Measurements from ENCODE around the gene DHODH.

DHODH gene

GRCh38 chr16:71965223-71965622 lies 43.3 kb upstream of the DHODH start:
- Histone ChIP-seq H3K4me2 (ENCODE audit: low read depth, low read length, poor library complexity, severe bottlenecking) (no peak overlapping the region), H3K4me3 (ENCODE audit: insufficient read depth, low read length, poor library complexity, severe bottlenecking) (no peak overlapping the region), H2AFZ (ENCODE audit: low read depth, low read length, severe bottlenecking) (no peak overlapping the region), H3K27me3 (ENCODE audit: low read length) (no peaks in the 10 kb centered on the region), H3K36me3 (ENCODE audit: low read length) (no peaks in the 10 kb centered on the region), H3K9me3 (ENCODE audit: insufficient read depth, low read length) (no peaks in the 10 kb centered on the region), H3F3A (ENCODE audit: insufficient read depth) (peaks cover 8% of the 10 kb centered on the region; the same call in 1 of the 2 replicates), H3K79me2 (ENCODE audit: insufficient read depth, low read length) (no peaks in the 10 kb centered on the region), H3K9me2 (replicated peaks; ENCODE audit: insufficient read depth, low read length) (no peaks in the 10 kb centered on the region), H3K27ac (ENCODE audit: low read depth, low read length) (no peak overlapping the region), H3K9ac (ENCODE audit: low read length) (no peak overlapping the region), H4K20me1 (ENCODE audit: low read depth, low read length) (no peaks in the 10 kb centered on the region)
- no peak for TF ChIP-seq EZH2phosphoT487 (conservative IDR thresholded peaks at IDR 0.05; ENCODE audit: low read length)
- TF ChIP-seq, protein P1, sequence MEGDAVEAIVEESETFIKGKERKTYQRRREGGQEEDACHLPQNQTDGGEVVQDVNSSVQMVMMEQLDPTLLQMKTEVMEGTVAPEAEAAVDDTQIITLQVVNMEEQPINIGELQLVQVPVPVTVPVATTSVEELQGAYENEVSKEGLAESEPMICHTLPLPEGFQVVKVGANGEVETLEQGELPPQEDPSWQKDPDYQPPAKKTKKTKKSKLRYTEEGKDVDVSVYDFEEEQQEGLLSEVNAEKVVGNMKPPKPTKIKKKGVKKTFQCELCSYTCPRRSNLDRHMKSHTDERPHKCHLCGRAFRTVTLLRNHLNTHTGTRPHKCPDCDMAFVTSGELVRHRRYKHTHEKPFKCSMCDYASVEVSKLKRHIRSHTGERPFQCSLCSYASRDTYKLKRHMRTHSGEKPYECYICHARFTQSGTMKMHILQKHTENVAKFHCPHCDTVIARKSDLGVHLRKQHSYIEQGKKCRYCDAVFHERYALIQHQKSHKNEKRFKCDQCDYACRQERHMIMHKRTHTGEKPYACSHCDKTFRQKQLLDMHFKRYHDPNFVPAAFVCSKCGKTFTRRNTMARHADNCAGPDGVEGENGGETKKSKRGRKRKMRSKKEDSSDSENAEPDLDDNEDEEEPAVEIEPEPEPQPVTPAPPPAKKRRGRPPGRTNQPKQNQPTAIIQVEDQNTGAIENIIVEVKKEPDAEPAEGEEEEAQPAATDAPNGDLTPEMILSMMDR (IDR thresholded peaks at IDR 0.05; ENCODE audit: insufficient read depth, low read length, poor library complexity, severe bottlenecking) = no peak

GRCh38 chr16:71966932-71967331 lies 41.6 kb upstream of the DHODH start:
- no peak overlapping the region for H3K4me2 ChIP-seq (ENCODE audit: low read depth, low read length, poor library complexity, severe bottlenecking)
- TF ChIP-seq, protein P1 (IDR thresholded peaks at IDR 0.05; ENCODE audit: insufficient read depth, low read length, poor library complexity, severe bottlenecking) = no peak
- TF ChIP-seq EZH2phosphoT487 (conservative IDR thresholded peaks at IDR 0.05; ENCODE audit: low read length) = no peak
- H3K27ac ChIP-seq (ENCODE audit: low read depth, low read length) = no peak overlapping the region
- H3K36me3 ChIP-seq (ENCODE audit: low read length) = no peaks in the 10 kb centered on the region
- H3K9ac ChIP-seq (ENCODE audit: low read length) = no peak overlapping the region
- H2AFZ ChIP-seq (ENCODE audit: low read depth, low read length, severe bottlenecking) = no peak overlapping the region
- H4K20me1 ChIP-seq (ENCODE audit: low read depth, low read length) = no peaks in the 10 kb centered on the region
- no peak overlapping the region for H3K4me3 ChIP-seq (ENCODE audit: insufficient read depth, low read length, poor library complexity, severe bottlenecking)
- H3K9me2 ChIP-seq (replicated peaks; ENCODE audit: insufficient read depth, low read length) = no peaks in the 10 kb centered on the region
- H3F3A ChIP-seq (ENCODE audit: insufficient read depth) = no peaks in the 10 kb centered on the region
- H3K79me2 ChIP-seq (ENCODE audit: insufficient read depth, low read length) = no peaks in the 10 kb centered on the region
- H3K9me3 ChIP-seq (ENCODE audit: insufficient read depth, low read length) = no peaks in the 10 kb centered on the region
- H3K27me3 ChIP-seq (ENCODE audit: low read length) = no peaks in the 10 kb centered on the region

GRCh38 chr16:71969353-71969752 lies 39.2 kb upstream of the DHODH start:
- no peaks in the 10 kb centered on the region for H3F3A ChIP-seq (ENCODE audit: insufficient read depth)
- no peaks in the 10 kb centered on the region for H3K36me3 ChIP-seq (ENCODE audit: low read length)
- no peak overlapping the region for H3K4me2 ChIP-seq (ENCODE audit: low read depth, low read length, poor library complexity, severe bottlenecking)
- H3K4me3 ChIP-seq (ENCODE audit: insufficient read depth, low read length, poor library complexity, severe bottlenecking) = no peak overlapping the region
- no peaks in the 10 kb centered on the region for H3K79me2 ChIP-seq (ENCODE audit: insufficient read depth, low read length)
- no peak overlapping the region for H3K27ac ChIP-seq (ENCODE audit: low read depth, low read length)
- H3K9me3 ChIP-seq (ENCODE audit: insufficient read depth, low read length) = no peaks in the 10 kb centered on the region
- no peak overlapping the region for H2AFZ ChIP-seq (ENCODE audit: low read depth, low read length, severe bottlenecking)
- H4K20me1 ChIP-seq (ENCODE audit: low read depth, low read length) = no peaks in the 10 kb centered on the region
- H3K9me2 ChIP-seq (replicated peaks; ENCODE audit: insufficient read depth, low read length) = no peaks in the 10 kb centered on the region
- H3K9ac ChIP-seq (ENCODE audit: low read length) = no peak overlapping the region
- TF ChIP-seq, protein P1 (IDR thresholded peaks at IDR 0.05; ENCODE audit: insufficient read depth, low read length, poor library complexity, severe bottlenecking) = no peak
- TF ChIP-seq EZH2phosphoT487 (conservative IDR thresholded peaks at IDR 0.05; ENCODE audit: low read length) = no peak
- no peaks in the 10 kb centered on the region for H3K27me3 ChIP-seq (ENCODE audit: low read length)

Data from SU-DHL-6 (cell line).